ENCODE data around the gene MUC5AC.

DNA sequence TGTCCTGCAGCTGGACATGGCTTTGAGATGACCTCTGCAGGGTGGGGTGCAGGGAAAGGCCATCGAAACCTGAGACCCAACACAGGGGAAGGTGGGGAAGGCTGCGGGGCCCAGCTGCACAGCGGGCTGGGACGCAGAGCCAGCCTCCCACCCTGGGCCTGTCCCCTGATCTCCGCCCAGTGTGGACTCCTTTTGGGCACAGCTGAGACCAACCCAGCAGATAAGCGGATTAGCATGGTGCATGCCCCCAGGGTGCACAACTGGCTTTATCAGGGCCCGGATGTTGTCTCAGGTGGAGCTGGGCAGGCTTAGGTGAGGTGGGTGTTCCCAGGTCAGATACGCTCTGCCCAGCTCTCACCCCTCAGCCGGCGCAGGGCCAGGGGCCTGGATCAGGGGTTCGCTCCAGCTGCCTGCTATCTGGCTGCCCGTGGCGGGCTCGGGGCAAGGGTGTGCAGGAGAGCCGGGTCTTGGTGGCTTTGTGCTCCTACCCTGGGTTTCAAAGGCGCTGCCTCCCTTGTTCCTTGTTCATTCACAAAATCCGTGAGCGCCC is 28.1 kb upstream of the MUC5AC start:
- no peak for TF ChIP-seq JUND (CRISPR knock-in tag; IDR thresholded peaks at IDR 0.05)
- TF ChIP-seq, protein P1, sequence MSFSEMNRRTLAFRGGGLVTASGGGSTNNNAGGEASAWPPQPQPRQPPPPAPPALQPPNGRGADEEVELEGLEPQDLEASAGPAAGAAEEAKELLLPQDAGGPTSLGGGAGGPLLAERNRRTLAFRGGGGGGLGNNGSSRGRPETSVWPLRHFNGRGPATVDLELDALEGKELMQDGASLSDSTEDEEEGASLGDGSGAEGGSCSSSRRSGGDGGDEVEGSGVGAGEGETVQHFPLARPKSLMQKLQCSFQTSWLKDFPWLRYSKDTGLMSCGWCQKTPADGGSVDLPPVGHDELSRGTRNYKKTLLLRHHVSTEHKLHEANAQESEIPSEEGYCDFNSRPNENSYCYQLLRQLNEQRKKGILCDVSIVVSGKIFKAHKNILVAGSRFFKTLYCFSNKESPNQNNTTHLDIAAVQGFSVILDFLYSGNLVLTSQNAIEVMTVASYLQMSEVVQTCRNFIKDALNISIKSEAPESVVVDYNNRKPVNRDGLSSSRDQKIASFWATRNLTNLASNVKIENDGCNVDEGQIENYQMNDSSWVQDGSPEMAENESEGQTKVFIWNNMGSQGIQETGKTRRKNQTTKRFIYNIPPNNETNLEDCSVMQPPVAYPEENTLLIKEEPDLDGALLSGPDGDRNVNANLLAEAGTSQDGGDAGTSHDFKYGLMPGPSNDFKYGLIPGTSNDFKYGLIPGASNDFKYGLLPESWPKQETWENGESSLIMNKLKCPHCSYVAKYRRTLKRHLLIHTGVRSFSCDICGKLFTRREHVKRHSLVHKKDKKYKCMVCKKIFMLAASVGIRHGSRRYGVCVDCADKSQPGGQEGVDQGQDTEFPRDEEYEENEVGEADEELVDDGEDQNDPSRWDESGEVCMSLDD (CRISPR knock-in tag; IDR thresholded peaks at IDR 0.05; ENCODE audit: borderline replicate concordance) = no peak
- TF ChIP-seq, protein P2, sequence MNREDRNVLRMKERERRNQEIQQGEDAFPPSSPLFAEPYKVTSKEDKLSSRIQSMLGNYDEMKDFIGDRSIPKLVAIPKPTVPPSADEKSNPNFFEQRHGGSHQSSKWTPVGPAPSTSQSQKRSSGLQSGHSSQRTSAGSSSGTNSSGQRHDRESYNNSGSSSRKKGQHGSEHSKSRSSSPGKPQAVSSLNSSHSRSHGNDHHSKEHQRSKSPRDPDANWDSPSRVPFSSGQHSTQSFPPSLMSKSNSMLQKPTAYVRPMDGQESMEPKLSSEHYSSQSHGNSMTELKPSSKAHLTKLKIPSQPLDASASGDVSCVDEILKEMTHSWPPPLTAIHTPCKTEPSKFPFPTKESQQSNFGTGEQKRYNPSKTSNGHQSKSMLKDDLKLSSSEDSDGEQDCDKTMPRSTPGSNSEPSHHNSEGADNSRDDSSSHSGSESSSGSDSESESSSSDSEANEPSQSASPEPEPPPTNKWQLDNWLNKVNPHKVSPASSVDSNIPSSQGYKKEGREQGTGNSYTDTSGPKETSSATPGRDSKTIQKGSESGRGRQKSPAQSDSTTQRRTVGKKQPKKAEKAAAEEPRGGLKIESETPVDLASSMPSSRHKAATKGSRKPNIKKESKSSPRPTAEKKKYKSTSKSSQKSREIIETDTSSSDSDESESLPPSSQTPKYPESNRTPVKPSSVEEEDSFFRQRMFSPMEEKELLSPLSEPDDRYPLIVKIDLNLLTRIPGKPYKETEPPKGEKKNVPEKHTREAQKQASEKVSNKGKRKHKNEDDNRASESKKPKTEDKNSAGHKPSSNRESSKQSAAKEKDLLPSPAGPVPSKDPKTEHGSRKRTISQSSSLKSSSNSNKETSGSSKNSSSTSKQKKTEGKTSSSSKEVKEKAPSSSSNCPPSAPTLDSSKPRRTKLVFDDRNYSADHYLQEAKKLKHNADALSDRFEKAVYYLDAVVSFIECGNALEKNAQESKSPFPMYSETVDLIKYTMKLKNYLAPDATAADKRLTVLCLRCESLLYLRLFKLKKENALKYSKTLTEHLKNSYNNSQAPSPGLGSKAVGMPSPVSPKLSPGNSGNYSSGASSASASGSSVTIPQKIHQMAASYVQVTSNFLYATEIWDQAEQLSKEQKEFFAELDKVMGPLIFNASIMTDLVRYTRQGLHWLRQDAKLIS (CRISPR knock-in tag; IDR thresholded peaks at IDR 0.05) = no peak
- TF ChIP-seq, protein P3, sequence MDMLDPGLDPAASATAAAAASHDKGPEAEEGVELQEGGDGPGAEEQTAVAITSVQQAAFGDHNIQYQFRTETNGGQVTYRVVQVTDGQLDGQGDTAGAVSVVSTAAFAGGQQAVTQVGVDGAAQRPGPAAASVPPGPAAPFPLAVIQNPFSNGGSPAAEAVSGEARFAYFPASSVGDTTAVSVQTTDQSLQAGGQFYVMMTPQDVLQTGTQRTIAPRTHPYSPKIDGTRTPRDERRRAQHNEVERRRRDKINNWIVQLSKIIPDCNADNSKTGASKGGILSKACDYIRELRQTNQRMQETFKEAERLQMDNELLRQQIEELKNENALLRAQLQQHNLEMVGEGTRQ (IDR thresholded peaks at IDR 0.05; ENCODE audit: low read depth, low read length) = no peak
- TF ChIP-seq, protein P3 (CRISPR knock-in tag; IDR thresholded peaks at IDR 0.05; ENCODE audit: borderline replicate concordance) = no peak
- TF ChIP-seq REPIN1 (CRISPR knock-in tag; IDR thresholded peaks at IDR 0.05; ENCODE audit: borderline replicate concordance, low read depth) = no peak
- no peak for TF ChIP-seq ETV5 (CRISPR knock-in tag; IDR thresholded peaks at IDR 0.05; ENCODE audit: borderline replicate concordance)
- TF ChIP-seq CREM (IDR thresholded peaks at IDR 0.05) = no peak
- no peak for TF ChIP-seq CREM (CRISPR knock-in tag; IDR thresholded peaks at IDR 0.05)
- no peak for TF ChIP-seq PRMT3 (CRISPR knock-in tag; IDR thresholded peaks at IDR 0.05; ENCODE audit: borderline replicate concordance, low read depth)
- TF ChIP-seq, protein P4, sequence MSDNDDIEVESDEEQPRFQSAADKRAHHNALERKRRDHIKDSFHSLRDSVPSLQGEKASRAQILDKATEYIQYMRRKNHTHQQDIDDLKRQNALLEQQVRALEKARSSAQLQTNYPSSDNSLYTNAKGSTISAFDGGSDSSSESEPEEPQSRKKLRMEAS (IDR thresholded peaks at IDR 0.05) = no peak
- TF ChIP-seq POLR2AphosphoS5 (IDR thresholded peaks at IDR 0.05; ENCODE audit: low read depth, low read length) = no peak
- TF ChIP-seq, protein P5, sequence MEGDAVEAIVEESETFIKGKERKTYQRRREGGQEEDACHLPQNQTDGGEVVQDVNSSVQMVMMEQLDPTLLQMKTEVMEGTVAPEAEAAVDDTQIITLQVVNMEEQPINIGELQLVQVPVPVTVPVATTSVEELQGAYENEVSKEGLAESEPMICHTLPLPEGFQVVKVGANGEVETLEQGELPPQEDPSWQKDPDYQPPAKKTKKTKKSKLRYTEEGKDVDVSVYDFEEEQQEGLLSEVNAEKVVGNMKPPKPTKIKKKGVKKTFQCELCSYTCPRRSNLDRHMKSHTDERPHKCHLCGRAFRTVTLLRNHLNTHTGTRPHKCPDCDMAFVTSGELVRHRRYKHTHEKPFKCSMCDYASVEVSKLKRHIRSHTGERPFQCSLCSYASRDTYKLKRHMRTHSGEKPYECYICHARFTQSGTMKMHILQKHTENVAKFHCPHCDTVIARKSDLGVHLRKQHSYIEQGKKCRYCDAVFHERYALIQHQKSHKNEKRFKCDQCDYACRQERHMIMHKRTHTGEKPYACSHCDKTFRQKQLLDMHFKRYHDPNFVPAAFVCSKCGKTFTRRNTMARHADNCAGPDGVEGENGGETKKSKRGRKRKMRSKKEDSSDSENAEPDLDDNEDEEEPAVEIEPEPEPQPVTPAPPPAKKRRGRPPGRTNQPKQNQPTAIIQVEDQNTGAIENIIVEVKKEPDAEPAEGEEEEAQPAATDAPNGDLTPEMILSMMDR (CRISPR knock-in tag; IDR thresholded peaks at IDR 0.05) = no peak
- TF ChIP-seq, protein P6, sequence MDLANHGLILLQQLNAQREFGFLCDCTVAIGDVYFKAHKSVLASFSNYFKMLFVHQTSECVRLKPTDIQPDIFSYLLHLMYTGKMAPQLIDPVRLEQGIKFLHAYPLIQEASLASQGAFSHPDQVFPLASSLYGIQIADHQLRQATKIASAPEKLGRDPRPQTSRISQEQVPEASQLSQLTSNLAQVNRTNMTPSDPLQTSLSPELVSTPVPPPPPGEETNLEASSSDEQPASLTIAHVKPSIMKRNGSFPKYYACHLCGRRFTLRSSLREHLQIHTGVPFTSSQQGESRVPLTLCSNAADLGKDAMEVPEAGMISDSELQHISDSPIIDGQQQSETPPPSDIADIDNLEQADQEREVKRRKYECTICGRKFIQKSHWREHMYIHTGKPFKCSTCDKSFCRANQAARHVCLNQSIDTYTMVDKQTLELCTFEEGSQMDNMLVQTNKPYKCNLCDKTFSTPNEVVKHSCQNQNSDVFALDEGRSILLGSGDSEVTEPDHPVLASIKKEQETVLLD (CRISPR knock-in tag; IDR thresholded peaks at IDR 0.05; ENCODE audit: low read depth) = no peak
- no peak for TF ChIP-seq SIN3B (IDR thresholded peaks at IDR 0.05; ENCODE audit: low read length)
- no peak for TF ChIP-seq ZNF441 (CRISPR knock-in tag; IDR thresholded peaks at IDR 0.05; ENCODE audit: borderline replicate concordance)

Measured in HepG2 (cell line).